NCI-H2029 treated with DMSO at 0.1 percent for 48 hours (cell line): ENCODE data around the gene SLC39A6.
"Not testable (repeated sequence)": the region's sequence is repeated elsewhere in the genome, so short reads cannot be mapped to it uniquely, and the experiment has no call there.

Source experiments
- DNase-seq: peaks from one replicate; lab custom pipeline; 2025; lab: John Stamatoyannopoulos, UW

SLC39A6 gene

GRCh38 chr18:36139245-36139644 is 10.1 kb upstream of the SLC39A6 start:
- no peak for DNase-seq

DNA sequence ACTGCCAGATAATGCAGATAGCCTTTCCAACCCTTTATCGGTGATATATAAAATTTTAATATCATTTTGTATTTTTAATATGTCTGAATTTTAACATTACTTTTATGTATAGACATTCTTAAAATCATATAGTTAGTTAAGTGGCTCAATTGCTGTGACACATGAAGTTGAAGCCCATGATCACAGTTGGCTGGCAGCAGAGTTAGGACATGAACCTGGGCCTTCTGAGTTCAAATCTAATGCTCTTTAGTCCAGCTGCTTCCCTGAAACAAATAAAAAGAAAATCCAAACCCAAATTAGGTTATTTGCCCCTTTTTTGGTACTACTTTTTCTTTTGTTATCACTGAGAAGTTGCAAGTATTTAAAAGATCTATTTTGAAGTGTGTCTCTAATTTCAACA is 6.1 kb upstream of the SLC39A6 start:
- no peak for DNase-seq

DNA sequence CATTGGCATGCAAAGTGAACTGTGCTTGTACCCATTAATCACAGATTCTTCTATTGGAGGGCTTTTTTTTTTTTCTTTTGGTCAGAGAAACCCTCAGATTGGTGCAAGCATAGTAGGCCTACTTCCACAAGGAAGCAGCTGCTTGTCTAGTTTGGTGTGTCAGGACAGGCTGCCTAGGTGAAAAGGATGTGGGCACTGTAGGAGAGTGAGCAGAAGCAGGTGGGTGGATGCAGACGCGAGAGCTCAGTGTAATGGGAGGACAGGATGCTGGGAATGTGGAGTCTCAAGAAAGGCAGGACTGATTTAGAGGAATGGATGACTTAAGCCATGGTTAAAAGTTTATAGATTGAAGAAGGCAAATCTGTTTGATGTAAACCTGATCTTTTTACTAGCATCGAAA is 3.6 kb upstream of the SLC39A6 start:
- no peak for DNase-seq

DNA sequence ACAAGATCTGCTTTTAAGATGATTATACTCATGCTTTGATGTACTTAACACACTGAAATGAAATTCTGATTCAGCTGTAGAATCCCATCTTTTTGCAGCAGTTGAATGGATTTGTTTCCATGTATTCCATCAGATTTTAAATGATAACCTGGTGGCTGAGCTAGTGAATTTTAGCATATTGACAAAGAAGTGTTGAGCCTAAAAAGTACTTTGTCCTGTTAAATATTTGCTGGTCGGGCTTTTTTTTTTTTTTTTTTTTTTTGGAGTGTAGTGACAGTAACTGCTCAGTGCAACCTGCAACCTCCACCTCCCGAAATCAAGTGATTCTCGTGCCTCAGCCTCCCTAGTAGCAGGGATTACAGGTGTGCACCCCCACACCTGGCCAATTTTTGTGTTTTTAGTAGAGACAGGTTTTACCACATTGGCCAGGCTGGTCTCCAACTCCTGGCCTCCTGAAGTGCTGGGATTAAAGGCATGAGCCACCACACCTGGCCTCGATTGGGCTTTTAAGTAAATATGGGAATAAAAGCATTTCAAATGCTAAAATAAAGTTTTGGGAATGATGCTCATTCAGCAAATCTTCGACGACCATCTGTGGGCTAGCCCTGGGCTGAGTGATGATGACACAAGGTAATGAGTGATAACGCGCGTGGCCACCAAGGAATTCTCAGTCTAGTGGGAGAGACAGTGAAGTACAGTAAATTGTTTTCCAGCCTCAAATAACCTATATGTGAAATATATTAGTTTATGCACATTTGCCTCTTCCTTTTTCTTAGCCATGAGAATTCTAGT is 2.7 kb upstream of the SLC39A6 start:
- no peak for DNase-seq

DNA sequence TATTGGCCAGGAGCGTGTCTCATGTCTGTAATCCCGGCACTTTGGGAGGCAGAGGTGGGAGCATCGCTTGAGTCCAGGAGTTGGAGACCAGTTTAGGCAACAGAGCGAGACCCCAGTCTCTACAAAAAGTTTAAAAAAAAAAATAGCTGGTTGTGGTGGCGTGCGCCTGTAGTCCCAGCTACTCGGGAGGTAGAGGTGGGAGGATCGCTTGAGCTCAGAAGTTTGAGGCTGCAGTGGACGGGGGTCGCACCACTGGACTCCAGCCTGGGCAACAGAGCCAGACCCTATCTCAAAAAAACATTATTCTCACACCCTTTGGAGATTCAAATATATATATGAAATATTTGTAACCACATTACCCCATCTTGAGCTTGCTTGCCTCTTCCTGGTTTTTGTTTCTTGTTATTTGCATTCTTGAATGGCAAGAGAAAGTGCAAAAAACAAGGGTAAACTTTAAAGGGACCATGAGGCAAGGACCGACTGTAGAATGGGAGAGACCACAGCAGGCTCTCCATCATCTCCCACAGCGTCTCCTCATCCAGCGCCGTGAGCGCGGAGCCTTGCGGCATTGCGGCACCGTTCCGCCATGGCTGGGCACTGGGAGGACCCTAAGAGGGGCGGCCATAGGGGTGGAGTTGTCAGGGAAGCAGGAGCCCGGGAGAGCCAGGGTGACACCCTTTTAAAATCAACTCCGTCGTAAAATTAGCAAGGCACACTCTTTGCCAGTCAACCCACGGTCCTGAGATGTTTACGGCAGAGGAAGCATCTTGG is 1.9 kb upstream of the SLC39A6 start:
- no peak for DNase-seq

DNA sequence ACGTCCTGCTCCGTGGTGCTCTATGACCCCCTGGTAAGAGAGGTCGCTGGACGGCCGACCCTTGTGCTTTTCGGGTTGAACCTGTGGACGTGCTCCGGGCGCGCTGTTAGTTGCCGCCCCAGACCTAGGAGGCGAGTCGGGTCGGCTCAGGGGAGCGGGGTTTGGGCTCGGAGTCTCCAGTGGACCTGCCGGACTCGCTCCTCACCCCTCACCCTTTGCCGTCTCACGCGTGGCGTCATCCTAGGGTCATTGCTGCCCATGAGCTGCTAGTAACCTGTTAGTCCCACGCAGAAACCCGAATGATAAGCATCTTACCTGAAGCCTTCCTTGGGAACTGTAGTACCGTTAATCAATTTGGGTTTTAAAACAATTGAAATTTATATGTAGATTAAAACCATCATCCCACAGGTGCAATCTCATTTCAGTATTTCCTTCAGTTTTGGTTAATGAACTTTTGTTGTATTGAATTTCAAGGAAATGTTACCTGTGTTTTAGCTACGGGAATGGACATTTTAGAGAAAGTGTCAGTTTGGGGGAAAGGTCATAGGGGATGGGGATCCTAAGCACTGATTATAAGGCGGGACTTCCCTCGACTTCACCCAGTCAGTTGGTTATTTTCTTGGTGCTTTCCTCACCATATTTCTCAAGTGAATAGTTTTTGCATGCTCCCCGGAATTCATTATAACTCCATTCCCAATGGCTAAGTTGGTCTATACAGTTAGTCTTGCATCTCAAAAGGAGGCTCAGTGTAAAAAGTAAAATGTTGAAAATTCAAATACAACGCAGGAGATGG is 1.1 kb upstream of the SLC39A6 start:
- DNase-seq, result no peak

GRCh38 chr18:36128907-36129299 is 237 bp downstream of the SLC39A6 start:
- no peak for DNase-seq

- no peak for DNase-seq
Observed at GRCh38 chr18:36128530-36128870, 640 bp downstream of the SLC39A6 start.

DNA sequence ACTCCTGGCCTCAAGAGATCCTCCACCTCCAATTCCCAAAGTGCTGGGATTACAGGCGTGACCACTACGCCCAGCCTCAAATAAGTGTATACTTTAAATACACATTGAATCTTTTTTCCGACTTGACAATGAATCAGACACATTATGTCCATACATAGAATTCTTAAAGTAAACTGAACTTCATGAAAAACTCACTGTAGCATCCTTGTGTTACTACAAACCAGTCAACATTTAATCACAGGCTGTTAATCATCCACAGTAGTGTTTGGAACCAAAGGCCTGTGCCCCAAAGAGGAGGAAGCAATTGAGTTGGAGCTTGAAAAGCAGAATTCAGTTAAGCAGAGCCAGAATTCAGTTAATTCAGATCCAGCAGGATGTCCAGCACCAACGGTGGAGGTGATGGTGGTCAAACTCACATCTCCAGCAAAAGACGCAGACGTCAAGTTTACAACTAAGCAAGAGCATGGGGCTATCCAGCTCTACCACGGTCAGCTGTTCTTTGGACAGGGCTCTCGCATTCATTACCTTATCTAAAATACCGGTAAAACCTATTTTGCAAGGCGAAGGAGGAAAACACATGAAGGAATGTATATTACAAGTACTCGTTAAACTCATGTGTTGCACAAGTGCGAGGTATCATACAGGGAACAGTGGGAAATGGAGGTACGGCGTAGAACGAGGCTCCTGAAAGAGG is 1.2 kb downstream of the SLC39A6 start:
- no peak for DNase-seq

- DNase-seq, result no peak
Observed at GRCh38 chr18:36126668-36127067, 2.5 kb downstream of the SLC39A6 start.

GRCh38 chr18:36124841-36125240 is 4.3 kb downstream of the SLC39A6 start:
- DNase-seq, result no peak

GRCh38 chr18:36120297-36120696 is 8.8 kb downstream of the SLC39A6 start:
- DNase-seq, result no peak

DNA sequence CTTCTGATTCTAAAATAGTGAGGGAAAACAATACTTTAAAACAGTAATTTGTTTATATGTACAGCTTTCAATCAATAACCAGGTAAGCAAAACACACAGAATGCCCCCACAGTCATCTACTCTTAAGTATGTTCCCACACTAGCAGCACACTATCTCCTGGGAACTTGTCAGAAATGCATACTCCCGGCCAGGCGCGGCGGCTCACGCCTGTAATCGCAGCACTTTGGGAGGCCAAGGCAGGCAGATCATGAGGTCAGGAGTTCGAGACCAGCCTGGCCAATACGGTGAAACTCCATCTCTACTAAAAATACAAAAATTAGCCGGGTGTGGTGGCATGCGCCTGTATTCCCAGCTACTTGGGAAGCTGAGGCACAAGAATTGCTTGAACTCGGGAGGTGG is 12.4 kb downstream of the SLC39A6 start:
- not testable (repeated sequence) for DNase-seq

GRCh38 chr18:36114738-36115137 is 14.4 kb downstream of the SLC39A6 start:
- DNase-seq, result no peak

- no peak for DNase-seq
Observed at GRCh38 chr18:36114251-36114650, 14.9 kb downstream of the SLC39A6 start.

DNA sequence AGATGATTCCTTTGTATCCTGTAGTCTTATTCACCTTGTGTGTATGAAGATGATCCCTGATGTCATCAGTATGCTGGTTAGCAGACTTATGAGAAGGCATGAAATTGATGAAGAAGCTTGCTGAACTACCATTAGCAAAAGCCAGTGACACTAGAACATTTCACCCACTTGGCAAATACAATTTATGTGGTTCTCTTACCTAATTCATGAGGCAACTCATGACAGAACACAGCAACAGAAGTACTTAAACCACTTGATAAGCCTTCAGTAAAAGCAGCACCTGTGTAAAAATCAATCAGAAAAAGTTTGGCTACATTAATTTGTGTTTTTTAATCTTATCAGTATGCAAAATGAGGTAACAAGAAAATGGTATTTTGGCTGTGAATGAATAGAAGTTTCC is 16.8 kb downstream of the SLC39A6 start:
- DNase-seq, result no peak

DNA sequence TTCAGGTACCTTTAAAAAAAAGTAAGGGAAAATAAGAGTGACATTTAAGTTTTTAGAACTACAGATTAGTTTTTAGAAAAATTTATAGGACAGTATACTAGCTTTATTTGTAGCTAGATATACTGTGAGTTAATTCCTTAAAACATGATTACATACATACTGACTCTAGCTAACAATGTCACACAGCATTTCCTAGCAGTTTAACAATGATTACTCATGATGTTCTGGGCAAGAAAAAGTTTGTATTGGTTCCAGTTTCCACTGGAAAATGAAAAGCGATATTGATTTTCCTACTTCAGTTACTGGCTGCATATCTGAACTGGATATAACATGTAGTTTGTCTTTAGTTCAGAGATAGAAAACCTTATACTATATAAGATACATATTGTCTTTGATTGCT is 19.4 kb downstream of the SLC39A6 start:
- DNase-seq, result no peak

- no peak for DNase-seq
Observed at GRCh38 chr18:36108601-36109000, 20.5 kb downstream of the SLC39A6 start.

- DNase-seq, result no peak
Observed at GRCh38 chr18:36108196-36108595, 20.9 kb downstream of the SLC39A6 start.

GRCh38 chr18:36107477-36107876 is 21.7 kb downstream of the SLC39A6 start:
- DNase-seq, result no peak

GRCh38 chr18:36104749-36105148 is 24.4 kb downstream of the SLC39A6 start:
- DNase-seq, result no peak

DNA sequence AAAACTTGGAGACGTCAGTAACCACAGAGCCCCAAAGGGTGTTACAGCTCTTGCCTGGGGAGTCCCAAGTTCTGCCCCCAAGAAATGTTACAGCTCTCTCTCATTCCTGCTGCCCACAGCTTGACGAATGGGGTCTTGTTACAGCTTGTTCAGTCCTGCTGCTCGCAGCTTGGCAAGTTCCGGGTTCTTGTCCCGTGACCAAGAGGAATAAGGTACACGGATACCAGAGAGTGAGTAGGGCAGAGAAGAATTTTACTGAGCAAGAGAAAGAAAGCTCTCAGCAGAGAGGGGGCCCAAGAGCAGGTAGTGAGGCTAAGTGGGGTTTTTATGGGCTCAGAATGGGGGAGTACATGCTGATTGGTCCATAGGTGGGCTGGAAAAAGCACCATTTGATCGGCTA is 27.2 kb downstream of the SLC39A6 start:
- no peak for DNase-seq
